ENCODE results near the gene MANSC4. TPM values are rescaled to one million over a fixed set of nuclear protein-coding genes. Genes with fewer than 3 reads are reported as not detected.

The MANSC4 gene
- total RNA-seq, 2 experiments from 2014 or later = not detected

- Mint-ChIP-seq H3K27me3 (no peaks in the 10 kb centered on the region), H3K4me3 (no peak overlapping the region), H3K4me1 (ENCODE audit: low read depth) (peaks cover 10% of the 10 kb centered on the region), H3K9me3 (no peaks in the 10 kb centered on the region), H3K27ac (no peak overlapping the region), H3K36me3 (ENCODE audit: low read depth) (no peaks in the 10 kb centered on the region)
- POLR2A ChIA-PET = interaction anchor here (1.3 kb wide), 1 partner anchor 44 kb away, joined by 3 read pairs; no protein-coding TSS in a partner anchor
- DNase-seq = no peak
- ATAC-seq = no peak
- intact Hi-C loops (cut with micrococcal nuclease) = no loop called here
- TF ChIP-seq, protein P1, sequence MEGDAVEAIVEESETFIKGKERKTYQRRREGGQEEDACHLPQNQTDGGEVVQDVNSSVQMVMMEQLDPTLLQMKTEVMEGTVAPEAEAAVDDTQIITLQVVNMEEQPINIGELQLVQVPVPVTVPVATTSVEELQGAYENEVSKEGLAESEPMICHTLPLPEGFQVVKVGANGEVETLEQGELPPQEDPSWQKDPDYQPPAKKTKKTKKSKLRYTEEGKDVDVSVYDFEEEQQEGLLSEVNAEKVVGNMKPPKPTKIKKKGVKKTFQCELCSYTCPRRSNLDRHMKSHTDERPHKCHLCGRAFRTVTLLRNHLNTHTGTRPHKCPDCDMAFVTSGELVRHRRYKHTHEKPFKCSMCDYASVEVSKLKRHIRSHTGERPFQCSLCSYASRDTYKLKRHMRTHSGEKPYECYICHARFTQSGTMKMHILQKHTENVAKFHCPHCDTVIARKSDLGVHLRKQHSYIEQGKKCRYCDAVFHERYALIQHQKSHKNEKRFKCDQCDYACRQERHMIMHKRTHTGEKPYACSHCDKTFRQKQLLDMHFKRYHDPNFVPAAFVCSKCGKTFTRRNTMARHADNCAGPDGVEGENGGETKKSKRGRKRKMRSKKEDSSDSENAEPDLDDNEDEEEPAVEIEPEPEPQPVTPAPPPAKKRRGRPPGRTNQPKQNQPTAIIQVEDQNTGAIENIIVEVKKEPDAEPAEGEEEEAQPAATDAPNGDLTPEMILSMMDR (IDR thresholded peaks at IDR 0.05) = no peak
- CTCF ChIA-PET = interaction anchor here (1.0 to 1.1 kb wide), 2 partner anchors 50 to 169 kb away, joined by 3 to 4 read pairs; no protein-coding TSS in a partner anchor
These were observed 8.3 kb downstream of the MANSC4 start for GRCh38 chr12:27771481-27772327.

- H3K9me3 Mint-ChIP-seq = no peaks in the 10 kb centered on the region
- ChIA-PET CTCF (interaction anchor here (1.6 kb wide), 1 partner anchor 51 kb away, joined by 4 read pairs; no protein-coding TSS in a partner anchor), POLR2A (interaction anchor here (0.6 to 1.2 kb wide), 2 partner anchors 11 to 250 kb away, joined by 3 to 4 read pairs; partner anchors contain the start of genes KLHL42 and MANSC4)
These were observed 10.8 kb downstream of the MANSC4 start for GRCh38 chr12:27769142-27769673.

GRCh38 chr12:27766587-27766986, 13.4 kb downstream of the MANSC4 start:
- intact Hi-C loops (cut with micrococcal nuclease) = no loop called here
- H3K4me1 Mint-ChIP-seq (ENCODE audit: low read depth) = peaks cover 15% of the 10 kb centered on the region
- no peaks in the 10 kb centered on the region for H3K9me3 Mint-ChIP-seq
- no peak overlapping the region for H3K27ac Mint-ChIP-seq
- TF ChIP-seq, protein P1 (IDR thresholded peaks at IDR 0.05) = no peak
- H3K4me3 Mint-ChIP-seq = no peak overlapping the region
- no peak for DNase-seq
- POLR2A ChIA-PET = interaction anchor here (0.8 kb wide), 2 partner anchors 41 to 1242 kb away, joined by 4 read pairs; no protein-coding TSS in a partner anchor
- CTCF ChIA-PET = interaction anchor here (1.6 kb wide), 1 partner anchor 54 kb away, joined by 3 read pairs; no protein-coding TSS in a partner anchor
- ATAC-seq = no peak
- peaks cover 3% of the 10 kb centered on the region for H3K36me3 Mint-ChIP-seq (ENCODE audit: low read depth)
- H3K27me3 Mint-ChIP-seq = no peaks in the 10 kb centered on the region

More at GRCh38 chr12:27769142-27769673, 10.8 kb downstream of the MANSC4 start:
- peaks cover 10% of the 10 kb centered on the region for H3K4me1 Mint-ChIP-seq (ENCODE audit: low read depth)
- H3K27me3 Mint-ChIP-seq = no peaks in the 10 kb centered on the region
- TF ChIP-seq, protein P1 (IDR thresholded peaks at IDR 0.05) = no peak
- no peak for DNase-seq
- no peak overlapping the region for H3K27ac Mint-ChIP-seq
- ATAC-seq = no peak
- no peaks in the 10 kb centered on the region for H3K36me3 Mint-ChIP-seq (ENCODE audit: low read depth)
- intact Hi-C loops (cut with micrococcal nuclease) = no loop called here
- H3K4me3 Mint-ChIP-seq = no peak overlapping the region

DNA sequence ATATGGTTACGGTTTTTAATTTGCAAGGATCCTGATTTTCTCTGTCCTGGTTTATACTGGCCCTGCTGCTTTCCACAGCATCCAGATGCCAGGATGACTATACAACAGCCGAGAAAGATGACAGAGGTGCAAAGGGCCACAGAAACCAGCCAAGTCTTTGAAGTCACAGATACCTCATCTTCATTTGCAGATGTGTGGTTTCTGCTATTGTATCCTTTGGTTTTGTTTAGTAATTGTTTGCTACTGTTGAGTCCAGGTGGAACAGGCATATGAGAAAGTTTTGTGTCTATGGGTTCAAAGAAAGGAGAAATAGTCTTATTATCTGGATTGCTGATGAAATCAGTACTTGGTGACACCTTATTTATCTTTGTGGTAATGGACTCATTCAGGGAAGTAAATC, 17.3 kb downstream of the MANSC4 start:
- DNase-seq (peak; percentile 23), ATAC-seq (peak; percentile 75)
- Mint-ChIP-seq H3K27me3 (no peaks in the 10 kb centered on the region), H3K27ac (no peak overlapping the region), H3K36me3 (ENCODE audit: low read depth) (peaks cover 3% of the 10 kb centered on the region), H3K9me3 (no peaks in the 10 kb centered on the region), H3K4me3 (no peak overlapping the region), H3K4me1 (ENCODE audit: low read depth) (peaks cover 9% of the 10 kb centered on the region)
- POLR2A ChIA-PET = no interaction called here
- CTCF ChIA-PET = interaction anchor here (1.1 to 1.2 kb wide), 2 partner anchors 13 to 59 kb away, joined by 3 to 8 read pairs; no protein-coding TSS in a partner anchor
- TF ChIP-seq, protein P1 (IDR thresholded peaks at IDR 0.05) = no peak
- intact Hi-C loops (cut with micrococcal nuclease) = no loop called here
